ENCODE data around the gene SORBS2. TPM values are rescaled to one million over a fixed set of nuclear protein-coding genes. Genes with fewer than 3 reads are reported as not detected.
A peak's percentile ranks its signal among the peaks of the same experiment; 100 is the strongest.

The SORBS2 gene
- total and polyA plus RNA-seq, 8 donors, result 9.0 to 908 (median 66.4) TPM

GRCh38 chr4:185774131-185774653 is 37.8 kb downstream of the SORBS2 start:
- H3K36me3 ChIP-seq, result no peaks in the 10 kb centered on the region
- peak overlapping the region; percentile 25 to 31 (median 30) for H3K4me3 ChIP-seq
- peak overlapping the region; percentile 61 to 90 (median 79) for H3K27ac ChIP-seq
- H3K27me3 ChIP-seq, result no peaks in the 10 kb centered on the region
- intact Hi-C loops (cut with DNase I; ENCODE audit: low total_unique reads), result no loop called here
- 24 to 42% (median 40%) methylated on average over 8 of the region's 8 CpGs for WGBS, 5 donors
- TF ChIP-seq CTCF (IDR thresholded peaks at IDR 0.05) (no peak), POLR2A (IDR thresholded peaks at IDR 0.05) (no peak), POLR2AphosphoS5 (IDR thresholded peaks at IDR 0.05) (no peak), EP300 (IDR thresholded peaks at IDR 0.05) (no peak)
- peaks cover 0 to 4% (median 0%) of the 10 kb centered on the region in 4 donors for H3K9me3 ChIP-seq
- DNase-seq, result no peak
- peaks cover 0 to 57% (median 43%) of the 10 kb centered on the region in 4 donors for H3K4me1 ChIP-seq

DNA sequence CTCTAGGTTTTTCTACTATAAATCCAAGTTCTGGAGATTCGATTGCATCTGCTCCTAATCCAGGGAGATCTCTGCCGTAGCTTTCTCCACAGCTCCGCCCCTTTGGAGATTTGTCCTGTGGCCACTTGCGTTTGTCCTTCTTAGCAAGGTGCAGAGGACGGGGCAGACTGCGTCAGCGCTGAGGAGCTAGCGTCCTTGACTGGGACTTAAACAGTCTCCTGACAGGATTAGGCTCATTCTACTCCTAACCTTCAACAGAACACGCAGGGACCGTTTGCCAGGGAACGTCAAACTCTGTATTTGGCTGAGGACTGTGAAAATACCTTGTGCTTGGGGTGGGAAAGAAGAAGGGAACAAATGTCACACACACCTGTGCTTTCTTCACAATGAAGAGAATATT is 38.6 kb downstream of the SORBS2 start:
- H3K4me1 ChIP-seq, result peaks cover 0 to 57% (median 43%) of the 10 kb centered on the region in 4 donors
- peak overlapping the region; percentile 61 to 87 (median 79) for H3K27ac ChIP-seq
- intact Hi-C loops (cut with DNase I; ENCODE audit: low total_unique reads), result no loop called here
- TF ChIP-seq POLR2AphosphoS5 (IDR thresholded peaks at IDR 0.05) (peak; percentile 78 to 94 (median 85)), EP300 (IDR thresholded peaks at IDR 0.05) (peak; percentile 85), POLR2A (IDR thresholded peaks at IDR 0.05) (peak in 2 of 4 donors; percentile 27 to 47), CTCF (IDR thresholded peaks at IDR 0.05) (peak in 1 of 7 experiments; percentile 11)
- no peaks in the 10 kb centered on the region for H3K27me3 ChIP-seq
- 25 to 38% (median 29%) methylated on average over 11 of the region's 11 CpGs for WGBS, 5 donors
- peak; percentile 56 to 66 for DNase-seq
- H3K36me3 ChIP-seq, result no peaks in the 10 kb centered on the region
- H3K9me3 ChIP-seq, result peaks cover 0 to 4% (median 0%) of the 10 kb centered on the region in 4 donors
- peak overlapping the region; percentile 25 to 35 (median 30) for H3K4me3 ChIP-seq

DNA sequence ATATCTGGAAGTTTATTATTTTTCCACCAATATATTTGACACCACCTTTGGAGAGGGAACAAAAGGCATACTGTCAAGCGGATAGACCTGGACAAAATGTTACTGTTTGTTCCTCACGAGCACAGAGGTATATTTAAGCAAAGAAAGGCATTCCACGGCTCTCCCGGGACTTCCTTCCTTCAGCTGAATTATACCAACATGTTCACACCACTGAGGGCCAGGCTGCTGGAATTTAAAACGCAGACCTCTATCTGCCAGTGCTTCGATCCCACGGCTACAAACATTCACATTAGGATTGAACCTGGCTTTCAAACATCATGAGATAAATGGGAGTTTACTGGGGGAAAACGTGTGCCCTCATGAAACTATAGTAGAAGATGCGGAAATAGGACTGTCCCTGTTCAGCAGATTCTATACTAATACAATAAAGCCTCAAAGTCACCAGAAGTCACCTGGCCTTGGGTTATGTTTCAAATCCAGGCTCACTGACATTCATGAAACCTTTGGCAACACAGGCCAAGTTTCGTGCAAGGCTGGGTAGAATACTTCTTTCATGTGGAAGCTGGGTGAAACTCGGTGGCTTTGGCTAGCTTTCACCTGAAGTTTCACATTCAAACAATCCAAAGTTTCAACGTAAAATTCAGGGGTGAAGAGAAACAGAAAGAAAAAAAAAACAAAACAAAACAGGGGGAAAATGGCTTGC is 39.5 kb downstream of the SORBS2 start:
- peak overlapping the region; percentile 61 to 87 (median 79) for H3K27ac ChIP-seq
- no peak for DNase-seq

More for the DNA sequence above, 39.5 kb downstream of the SORBS2 start:
- no peak for TF ChIP-seq POLR2A (IDR thresholded peaks at IDR 0.05)
- no peak for TF ChIP-seq POLR2AphosphoS5 (IDR thresholded peaks at IDR 0.05)
- TF ChIP-seq EP300 (IDR thresholded peaks at IDR 0.05), result no peak
- TF ChIP-seq CTCF (IDR thresholded peaks at IDR 0.05), result no peak
- no peaks in the 10 kb centered on the region for H3K27me3 ChIP-seq
- 25 to 49% (median 42%) methylated on average over 12 of the region's 12 CpGs for WGBS, 5 donors
- peak overlapping the region; percentile 25 to 35 (median 30) for H3K4me3 ChIP-seq
- intact Hi-C loops (cut with DNase I; ENCODE audit: low total_unique reads), result no loop called here
- H3K36me3 ChIP-seq, result no peaks in the 10 kb centered on the region
- peaks cover 0 to 4% (median 0%) of the 10 kb centered on the region in 4 donors for H3K9me3 ChIP-seq
- peaks cover 0 to 57% (median 43%) of the 10 kb centered on the region in 4 donors for H3K4me1 ChIP-seq
